Stimulated activated CD8-positive, alpha-beta memory T cell treated with anti-CD3 and anti-CD28 coated beads, Interleukin-7, amount 100 ng/mL, for 1 hour (primary cell): ENCODE results near the gene PAFAH1B1.

Experiments
- DNase-seq, 2 donors: peaks; one replicate each; pipeline ENCODE4 v3.0.0-alpha.2; 2020; ENCODE audit warnings: low read depth in 2 of 2

The PAFAH1B1 gene

DNA sequence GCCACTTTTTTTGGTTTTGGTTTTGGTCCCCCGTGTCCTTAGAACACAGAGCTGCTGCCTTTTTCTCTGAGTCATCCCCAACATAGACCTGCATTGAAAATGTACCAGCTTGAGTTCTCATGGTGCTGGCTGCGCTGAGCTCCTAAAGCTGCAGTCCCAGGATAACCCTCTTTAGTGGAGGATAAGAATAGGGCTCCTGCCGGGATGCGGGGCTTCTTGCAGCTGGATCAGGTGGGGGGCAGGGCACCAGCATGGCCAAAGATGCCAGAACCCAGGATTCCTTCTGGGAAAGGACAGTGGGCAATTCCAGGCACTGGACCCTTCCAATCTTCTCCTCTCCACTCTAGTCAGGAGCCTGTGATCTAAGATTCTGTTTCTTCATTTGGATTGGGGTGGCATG is 126.4 kb downstream of the PAFAH1B1 start:
- DNase-seq: no peak

DNA sequence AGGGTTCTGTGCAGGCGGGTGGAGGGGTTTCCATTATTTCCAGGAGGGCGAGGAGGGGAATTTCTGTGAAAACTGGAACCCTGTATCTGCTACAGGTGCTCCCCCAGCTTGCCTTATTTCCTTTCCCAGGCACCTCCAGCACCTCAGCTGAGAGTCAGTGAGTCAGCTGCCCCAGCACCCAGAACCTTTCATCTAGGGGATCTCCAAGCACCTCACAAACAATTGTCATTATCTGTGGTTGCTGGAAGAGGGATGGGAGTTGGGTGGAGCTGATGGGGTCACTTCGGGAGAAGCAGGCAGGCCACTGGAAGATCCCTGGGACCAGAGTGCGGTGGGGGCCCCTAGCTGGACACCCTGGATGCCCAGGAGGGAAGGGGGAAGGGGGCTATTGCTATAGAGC is 128.1 kb downstream of the PAFAH1B1 start:
- no peak for DNase-seq

DNA sequence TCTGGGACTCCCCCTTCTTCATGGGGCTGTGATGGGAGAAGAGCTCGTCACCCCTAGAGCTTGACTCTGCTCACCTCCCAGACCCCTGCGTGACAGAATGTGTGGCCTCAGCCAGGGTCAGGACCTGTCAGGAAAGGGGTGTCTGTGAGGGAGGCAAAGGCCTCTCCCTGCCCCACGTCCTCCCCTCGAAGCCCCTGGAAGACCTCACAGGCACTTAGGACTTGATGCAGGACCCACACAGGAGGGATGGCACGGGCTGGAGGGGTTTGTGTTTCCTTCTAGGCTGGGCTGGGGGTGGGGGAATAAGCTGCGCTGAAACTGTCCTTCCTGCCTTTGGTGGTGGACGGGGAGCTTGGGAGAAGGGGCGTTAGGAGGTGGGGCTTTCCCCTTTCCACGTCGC is 129.2 kb downstream of the PAFAH1B1 start:
- DNase-seq: no peak

DNA sequence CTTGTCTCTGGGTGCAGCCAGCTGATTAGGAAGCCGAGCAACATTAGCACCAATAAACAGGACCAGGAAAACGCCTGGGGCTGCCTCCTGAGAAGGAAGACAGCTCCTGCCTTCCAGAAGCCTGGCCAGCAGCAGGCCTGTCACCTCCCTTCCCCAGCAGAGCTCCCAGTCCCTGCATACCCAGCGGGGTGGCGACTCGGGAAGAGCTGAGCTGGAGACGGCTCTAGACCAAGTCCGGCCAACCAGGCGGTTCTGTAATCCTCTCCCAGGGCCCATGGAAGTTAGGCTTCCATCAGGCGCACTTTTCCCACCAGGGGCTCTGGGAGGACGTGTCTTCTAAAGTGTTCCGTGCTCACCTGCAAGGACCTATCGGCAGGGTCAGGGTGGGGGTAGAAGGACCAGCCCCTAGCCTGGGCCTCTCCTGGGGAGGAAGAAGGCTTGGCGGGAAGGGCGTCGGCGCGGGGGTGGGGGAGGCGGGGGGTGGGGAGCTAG is 130.1 kb downstream of the PAFAH1B1 start:
- no peak for DNase-seq

DNA sequence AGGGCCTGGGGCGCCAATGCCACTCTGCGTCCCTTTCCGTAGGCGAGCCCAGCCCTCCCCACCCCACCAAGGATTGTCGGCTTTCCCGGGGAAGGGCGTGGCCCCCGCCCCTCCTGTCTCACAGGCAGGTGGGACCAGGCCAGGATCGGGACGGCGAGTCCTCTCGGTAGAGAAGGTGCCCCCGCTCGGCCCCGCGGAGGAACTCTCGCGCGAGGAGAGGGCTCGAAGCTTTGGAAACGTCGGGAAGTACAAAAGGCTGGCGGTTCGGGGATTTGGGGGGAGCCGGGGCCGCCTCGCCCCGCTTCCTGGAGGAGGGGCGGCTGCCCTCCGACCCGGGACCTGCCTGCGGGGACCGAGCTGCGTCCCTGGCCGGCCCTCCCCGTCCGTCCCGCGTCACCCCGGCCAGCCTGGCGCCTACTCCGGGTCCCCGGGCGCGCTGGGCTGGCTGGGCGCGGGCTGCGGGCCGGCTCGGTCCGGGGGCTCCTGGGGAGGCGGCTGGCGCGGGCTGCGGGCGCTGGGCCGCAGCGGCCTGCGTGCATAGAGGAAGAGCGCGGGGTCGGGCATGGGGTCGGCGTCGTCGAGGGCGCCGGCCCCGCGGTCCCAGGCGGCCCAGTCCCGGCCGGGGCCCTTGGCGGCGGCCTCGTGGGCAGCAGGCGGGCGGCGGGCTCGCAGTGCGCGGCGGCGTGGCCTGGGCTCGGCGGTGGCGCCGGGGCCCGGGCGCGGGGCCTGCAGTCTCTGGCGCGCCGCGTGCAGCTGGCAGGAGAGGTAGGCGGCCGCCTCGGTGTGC is 130.7 kb downstream of the PAFAH1B1 start:
- DNase-seq: no peak

DNA sequence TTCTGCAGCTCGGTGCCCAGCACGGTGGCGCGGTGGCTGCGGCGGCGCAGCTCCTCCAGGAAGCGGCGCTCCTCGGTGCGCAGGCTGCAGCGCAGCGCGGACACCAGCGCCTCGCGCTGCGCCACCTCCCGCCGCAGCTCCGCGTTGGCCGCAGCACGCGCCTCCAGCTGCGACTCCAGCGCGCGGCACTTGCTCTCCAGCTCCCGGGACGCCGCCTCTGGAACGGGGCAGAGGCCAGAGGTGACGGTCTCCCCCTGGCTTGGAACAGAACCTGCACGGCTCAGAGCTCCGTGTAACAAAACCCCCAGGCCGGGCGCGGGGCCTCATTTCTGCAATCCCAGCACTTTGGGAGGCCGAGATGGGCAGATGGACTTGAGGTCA is 131.3 kb downstream of the PAFAH1B1 start:
- no peak for DNase-seq

DNA sequence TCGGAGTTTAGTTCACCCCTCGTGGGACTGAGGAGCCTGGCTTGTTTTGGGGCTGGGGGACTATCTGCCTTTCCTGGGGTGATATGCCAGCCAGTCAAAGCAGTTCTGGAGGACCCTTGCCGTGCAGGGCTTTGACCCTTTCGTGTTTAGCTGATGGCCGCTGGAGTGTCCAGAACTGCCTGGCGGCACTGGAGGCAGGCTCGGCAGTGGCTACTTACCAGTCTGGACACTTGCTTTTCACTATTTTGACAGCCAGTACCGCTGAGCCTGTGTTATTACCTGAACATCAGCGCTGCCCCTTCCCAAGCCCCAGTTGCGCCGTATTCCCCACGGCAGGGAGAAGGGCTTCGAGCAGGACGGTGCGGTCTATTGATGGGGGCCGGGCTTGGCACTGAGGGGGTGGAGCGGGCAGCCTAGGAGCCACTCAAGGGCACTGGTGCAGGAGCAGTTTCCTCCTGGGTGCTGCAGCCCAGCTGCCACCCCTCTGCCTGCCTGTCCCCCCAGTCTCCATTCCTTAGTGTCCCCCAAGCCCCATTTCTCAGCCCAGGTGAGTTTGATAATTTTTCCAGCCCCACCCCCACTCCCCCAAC is 137.4 kb downstream of the PAFAH1B1 start:
- no peak for DNase-seq

DNA sequence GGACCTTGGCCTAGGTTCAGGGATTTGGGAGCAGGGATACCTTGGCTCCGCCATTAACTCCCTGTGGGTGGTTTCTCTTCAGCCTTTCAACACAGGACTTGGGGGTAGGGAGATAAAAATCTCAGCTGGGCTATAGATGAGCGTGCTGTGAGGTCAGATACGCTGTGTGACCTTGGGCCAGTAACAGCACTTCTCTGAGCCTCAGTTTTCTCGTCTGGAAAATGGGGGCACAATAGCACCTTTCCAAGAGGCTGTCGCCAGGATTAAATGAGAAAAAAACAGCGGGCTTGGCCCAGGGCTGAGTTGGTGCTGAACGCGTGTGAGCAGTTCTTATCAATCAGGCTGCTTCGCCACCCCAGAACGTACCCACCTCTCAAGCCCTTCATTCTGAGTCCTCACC is 138.4 kb downstream of the PAFAH1B1 start:
- DNase-seq: no peak

DNA sequence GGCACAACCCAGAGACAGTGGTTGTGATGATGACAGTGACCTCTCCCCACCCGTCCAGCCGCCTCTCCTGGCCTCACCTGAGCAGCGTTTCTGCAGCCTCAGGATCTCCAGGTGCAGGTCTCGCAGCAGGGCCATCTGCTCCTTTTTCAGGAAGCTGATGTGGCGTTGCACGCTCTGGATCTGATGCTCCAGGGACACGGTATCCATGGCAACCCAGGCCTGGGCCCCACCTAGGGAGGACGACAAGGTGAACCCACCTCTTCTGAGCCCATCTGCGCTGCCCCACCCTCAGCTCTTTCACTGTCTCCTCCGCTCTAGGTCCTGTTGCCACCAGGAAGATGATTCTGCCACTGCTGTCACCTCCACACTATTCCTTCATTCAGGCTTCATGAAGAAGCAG is 141.5 kb downstream of the PAFAH1B1 start:
- DNase-seq: no peak
